Measurements from ENCODE around the gene COL18A1.

Gene COL18A1

DNA sequence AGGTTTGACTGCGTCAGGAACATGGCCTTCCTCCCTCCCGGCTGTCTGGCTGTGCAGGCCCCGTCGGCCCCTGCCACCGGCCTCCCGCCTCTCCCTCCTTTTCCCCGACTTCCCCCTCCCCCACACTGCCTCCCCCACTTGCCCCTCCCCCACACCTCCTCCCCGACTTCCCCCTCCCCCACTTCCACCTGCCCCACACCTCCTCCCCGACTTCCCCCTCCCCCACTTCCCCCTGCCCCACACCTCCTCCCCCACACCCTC is 84.7 kb downstream of the COL18A1 start (continued):
- TF ChIP-seq TSHZ2 (CRISPR knock-in tag; IDR thresholded peaks at IDR 0.05) = no peak
- TF ChIP-seq, protein P1, sequence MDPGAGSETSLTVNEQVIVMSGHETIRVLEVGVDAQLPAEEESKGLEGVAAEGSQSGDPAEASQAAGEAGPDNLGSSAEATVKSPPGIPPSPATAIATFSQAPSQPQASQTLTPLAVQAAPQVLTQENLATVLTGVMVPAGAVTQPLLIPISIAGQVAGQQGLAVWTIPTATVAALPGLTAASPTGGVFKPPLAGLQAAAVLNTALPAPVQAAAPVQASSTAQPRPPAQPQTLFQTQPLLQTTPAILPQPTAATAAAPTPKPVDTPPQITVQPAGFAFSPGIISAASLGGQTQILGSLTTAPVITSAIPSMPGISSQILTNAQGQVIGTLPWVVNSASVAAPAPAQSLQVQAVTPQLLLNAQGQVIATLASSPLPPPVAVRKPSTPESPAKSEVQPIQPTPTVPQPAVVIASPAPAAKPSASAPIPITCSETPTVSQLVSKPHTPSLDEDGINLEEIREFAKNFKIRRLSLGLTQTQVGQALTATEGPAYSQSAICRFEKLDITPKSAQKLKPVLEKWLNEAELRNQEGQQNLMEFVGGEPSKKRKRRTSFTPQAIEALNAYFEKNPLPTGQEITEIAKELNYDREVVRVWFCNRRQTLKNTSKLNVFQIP (CRISPR knock-in tag; IDR thresholded peaks at IDR 0.05; ENCODE audit: borderline replicate concordance, low read depth) = no peak
- no peak for TF ChIP-seq TOX (CRISPR knock-in tag; IDR thresholded peaks at IDR 0.05; ENCODE audit: borderline replicate concordance)
- TF ChIP-seq ZC3H10 (CRISPR knock-in tag; IDR thresholded peaks at IDR 0.05) = no peak
- TF ChIP-seq, protein P2, sequence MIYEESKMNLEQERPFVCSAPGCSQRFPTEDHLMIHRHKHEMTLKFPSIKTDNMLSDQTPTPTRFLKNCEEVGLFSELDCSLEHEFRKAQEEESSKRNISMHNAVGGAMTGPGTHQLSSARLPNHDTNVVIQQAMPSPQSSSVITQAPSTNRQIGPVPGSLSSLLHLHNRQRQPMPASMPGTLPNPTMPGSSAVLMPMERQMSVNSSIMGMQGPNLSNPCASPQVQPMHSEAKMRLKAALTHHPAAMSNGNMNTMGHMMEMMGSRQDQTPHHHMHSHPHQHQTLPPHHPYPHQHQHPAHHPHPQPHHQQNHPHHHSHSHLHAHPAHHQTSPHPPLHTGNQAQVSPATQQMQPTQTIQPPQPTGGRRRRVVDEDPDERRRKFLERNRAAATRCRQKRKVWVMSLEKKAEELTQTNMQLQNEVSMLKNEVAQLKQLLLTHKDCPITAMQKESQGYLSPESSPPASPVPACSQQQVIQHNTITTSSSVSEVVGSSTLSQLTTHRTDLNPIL (CRISPR knock-in tag; IDR thresholded peaks at IDR 0.05; ENCODE audit: low read depth) = no peak
- TF ChIP-seq ZNF565 (CRISPR knock-in tag; conservative IDR thresholded peaks at IDR 0.05; ENCODE audit: low read depth) = no peak
- no peak for TF ChIP-seq ARNTL (CRISPR knock-in tag; IDR thresholded peaks at IDR 0.05; ENCODE audit: borderline replicate concordance, low read depth)

- ATAC-seq = no peak
- TF ChIP-seq CSRNP3 (CRISPR knock-in tag; IDR thresholded peaks at IDR 0.05) (no peak), PPARA (CRISPR knock-in tag; IDR thresholded peaks at IDR 0.05; ENCODE audit: borderline replicate concordance) (no peak), ZNF565 (CRISPR knock-in tag; conservative IDR thresholded peaks at IDR 0.05; ENCODE audit: low read depth) (no peak), GLIS3 (CRISPR knock-in tag; IDR thresholded peaks at IDR 0.05) (no peak), ZNF8 (CRISPR knock-in tag; IDR thresholded peaks at IDR 0.05) (no peak), BACH2 (CRISPR knock-in tag; IDR thresholded peaks at IDR 0.05; ENCODE audit: borderline replicate concordance) (no peak), ISL1 (CRISPR knock-in tag; IDR thresholded peaks at IDR 0.05) (no peak), PATZ1 (CRISPR knock-in tag; IDR thresholded peaks at IDR 0.05; ENCODE audit: borderline replicate concordance) (no peak), ZC3H10 (CRISPR knock-in tag; IDR thresholded peaks at IDR 0.05) (no peak), TCF4 (CRISPR knock-in tag; IDR thresholded peaks at IDR 0.05; ENCODE audit: borderline replicate concordance) (no peak), OSR1 (CRISPR knock-in tag; IDR thresholded peaks at IDR 0.05) (no peak), ESRRG (CRISPR knock-in tag; IDR thresholded peaks at IDR 0.05) (no peak), RARB (CRISPR knock-in tag; IDR thresholded peaks at IDR 0.05) (no peak), ZFP3 (CRISPR knock-in tag; IDR thresholded peaks at IDR 0.05) (no peak), TSHZ2 (CRISPR knock-in tag; IDR thresholded peaks at IDR 0.05) (no peak)
- TF ChIP-seq, protein P1 (CRISPR knock-in tag; IDR thresholded peaks at IDR 0.05; ENCODE audit: borderline replicate concordance, low read depth) = no peak
Observed at GRCh38 chr21:45490049-45490731, 85.2 kb downstream of the COL18A1 start.
